ENCODE results near the gene ASB13.
A peak's percentile ranks its signal among the peaks of the same experiment; 100 is the strongest.

ASB13 gene, protein sequence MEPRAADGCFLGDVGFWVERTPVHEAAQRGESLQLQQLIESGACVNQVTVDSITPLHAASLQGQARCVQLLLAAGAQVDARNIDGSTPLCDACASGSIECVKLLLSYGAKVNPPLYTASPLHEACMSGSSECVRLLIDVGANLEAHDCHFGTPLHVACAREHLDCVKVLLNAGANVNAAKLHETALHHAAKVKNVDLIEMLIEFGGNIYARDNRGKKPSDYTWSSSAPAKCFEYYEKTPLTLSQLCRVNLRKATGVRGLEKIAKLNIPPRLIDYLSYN

DNA sequence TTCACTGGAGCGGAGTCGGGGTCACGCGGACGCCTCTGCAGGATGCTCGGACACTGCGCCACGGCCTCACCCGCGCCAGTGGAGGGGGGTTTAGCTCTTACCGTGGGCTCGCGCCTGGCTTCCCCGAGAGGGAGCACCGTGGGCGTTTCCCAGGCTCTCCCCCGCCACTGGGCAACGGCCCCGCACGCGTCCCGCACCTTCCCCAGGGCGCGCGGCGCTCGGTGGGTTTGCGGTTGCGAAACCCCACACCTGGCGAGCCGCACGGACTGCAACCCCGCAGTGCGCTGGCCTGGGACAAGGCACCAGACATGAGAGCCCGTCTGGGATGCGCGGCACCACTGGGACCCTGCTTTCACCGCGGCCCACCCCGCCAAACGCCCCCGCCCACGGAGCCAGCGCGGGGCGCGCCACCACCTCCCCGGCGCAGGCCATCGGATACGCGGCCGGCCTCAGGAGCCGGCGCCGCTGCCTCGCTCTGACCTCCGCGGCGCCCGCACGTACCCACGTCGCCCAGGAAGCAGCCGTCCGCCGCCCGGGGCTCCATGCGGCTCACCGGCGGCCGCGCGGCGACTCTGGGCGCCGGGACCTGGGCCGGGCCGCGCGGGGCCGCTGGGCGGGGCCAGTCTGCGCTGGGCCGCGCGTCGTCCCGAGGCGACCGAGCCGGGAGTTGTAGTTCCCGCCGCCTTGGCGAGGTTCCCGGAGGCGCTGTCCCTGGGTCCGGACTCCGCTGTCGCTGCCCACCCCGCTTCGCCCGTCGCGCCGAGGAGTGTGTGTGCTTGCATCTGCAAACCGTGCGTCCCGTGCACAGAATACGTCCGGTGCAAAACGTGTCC, at the start of gene ASB13:
Gene ASB13, minus strand, starts transcription at position 588 of the 833 bp plus-strand sequence. Its CDS starts 44 bp downstream, at position 544.
- DNase-seq = no peak

DNA sequence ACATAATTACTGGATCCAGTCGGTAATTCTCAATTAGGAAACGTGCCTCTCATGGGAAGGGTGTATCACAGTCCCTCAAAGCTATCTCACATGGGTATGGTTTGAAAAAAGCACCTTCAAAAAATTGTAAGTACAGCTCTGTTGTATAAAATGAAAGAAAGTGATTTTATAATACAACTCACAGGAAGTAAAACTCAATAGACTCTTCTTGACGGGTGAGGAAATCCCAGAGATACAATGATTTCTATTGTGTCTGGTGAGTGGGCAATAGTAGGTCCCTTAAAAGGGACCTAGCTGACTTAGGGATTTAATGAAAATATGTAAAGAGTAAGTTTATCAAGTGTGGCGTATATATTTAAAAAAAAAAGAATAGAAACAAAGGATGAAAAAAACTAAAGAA, 45.2 kb upstream of the ASB13 start:
- no peak for DNase-seq

DNA sequence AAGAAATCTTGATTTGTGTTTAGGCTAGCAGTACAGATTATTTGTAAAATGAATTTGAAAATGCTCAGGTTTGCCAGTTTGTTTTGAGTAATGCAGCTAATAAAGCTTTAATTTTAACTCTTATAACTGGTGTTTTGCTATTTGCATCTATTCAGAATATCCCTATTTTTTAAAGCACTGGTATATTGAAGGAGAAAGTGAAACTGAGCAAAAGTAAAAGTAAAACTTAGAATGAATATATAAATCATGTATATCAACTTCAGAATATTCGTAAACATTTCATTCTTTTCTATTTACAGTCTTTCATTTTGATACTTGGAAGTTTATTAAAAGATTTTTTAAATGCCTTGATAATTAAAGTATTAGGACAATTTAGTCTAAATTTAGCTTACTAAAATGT, 44.5 kb upstream of the ASB13 start:
- no peak for DNase-seq

DNA sequence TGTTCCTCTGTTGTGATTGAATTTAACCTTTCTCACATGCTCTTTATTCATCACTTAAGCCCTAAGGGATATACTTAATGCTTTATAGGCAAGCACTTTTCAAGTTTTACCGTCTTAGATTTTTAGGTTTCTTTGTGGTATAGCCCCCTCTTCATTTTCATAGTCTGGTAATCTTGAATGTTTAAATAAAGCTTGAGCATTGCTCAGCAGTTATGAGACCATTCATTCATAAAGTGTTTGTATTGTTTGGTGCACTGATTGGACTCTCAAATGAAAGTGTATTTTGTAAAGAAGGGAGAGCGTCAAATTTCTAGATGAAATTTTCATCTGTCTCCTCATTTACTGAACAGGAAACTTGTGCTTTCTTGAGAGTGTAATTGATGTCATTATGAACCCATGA, 43.5 kb upstream of the ASB13 start:
- no peak for DNase-seq

DNA sequence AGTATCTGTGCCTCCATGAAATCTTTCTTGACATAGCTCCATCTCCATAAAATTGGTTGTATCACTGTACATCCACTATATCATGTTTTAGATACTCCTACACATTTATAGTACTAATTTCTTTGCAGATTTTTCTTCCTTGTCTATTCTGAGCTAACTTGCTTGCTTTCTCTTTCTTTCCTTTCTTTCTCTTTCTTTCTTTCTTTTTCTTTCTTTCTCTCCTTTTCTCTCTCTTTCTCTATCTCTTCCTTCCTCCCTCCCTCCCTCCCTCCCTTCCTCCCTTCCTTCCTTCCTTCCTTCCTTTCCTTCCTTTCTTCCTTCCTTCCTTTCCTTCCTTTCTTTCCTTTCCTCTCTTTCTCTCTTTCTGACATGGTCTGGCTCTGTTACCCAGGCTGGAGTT, 42.0 kb upstream of the ASB13 start:
- DNase-seq = no peak

DNA sequence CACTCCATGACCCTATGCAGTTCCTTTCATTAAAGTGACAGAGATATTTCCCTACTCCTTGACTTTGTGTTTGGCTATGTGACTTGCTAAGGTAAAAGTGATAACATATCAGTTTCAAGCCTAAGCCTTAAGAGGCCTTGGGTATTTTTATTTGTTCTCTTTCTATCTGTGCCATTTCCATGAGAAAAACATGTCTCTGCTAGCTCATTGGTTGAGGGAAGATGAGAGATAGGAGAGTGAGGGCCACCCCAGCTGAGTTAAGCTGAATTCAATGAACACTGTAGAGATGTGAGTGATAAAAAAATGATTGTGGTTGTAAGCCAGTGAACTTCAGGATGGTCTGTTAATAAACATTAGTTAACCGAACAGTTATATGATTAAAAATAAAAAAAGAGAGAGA, 31.7 kb upstream of the ASB13 start:
- no peak for DNase-seq

DNA sequence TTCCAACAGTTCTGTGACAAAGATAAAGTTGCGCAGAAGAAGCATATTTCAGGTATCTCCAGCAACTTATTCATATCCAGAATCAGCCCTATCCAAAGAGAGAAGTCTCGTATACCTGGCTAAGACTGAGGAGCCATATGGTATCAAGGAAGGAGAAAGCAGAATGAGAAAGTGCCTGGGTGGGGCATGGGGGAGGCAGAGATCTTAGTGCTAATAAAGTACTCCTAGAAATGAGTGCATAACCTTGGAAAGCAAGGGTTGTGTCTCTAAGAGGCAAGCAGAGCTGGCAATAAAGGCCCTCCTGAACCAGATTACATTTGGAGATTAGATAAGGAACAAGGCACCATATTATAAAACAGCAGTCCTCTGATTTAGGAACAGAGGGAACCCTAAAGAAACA, 30.9 kb upstream of the ASB13 start:
- no peak for DNase-seq

DNA sequence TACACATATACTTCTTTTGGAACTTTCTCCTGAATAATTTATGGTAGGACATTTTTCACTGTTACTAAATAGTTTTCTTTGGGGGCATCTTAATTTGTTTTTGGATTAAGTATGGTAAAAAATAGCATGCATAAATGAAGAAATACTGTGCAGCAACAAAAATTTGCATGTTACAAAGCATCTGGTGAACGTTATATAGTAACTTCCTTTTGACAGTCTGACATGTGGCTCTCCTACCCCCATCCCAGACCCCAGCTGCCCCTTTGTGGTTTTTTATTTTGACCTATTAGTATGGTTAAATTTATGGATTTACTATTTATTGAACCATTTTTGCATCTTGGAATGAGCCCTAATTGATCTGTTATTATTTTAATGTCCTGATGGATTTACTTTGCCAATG, 28.2 kb upstream of the ASB13 start:
- no peak for DNase-seq

DNA sequence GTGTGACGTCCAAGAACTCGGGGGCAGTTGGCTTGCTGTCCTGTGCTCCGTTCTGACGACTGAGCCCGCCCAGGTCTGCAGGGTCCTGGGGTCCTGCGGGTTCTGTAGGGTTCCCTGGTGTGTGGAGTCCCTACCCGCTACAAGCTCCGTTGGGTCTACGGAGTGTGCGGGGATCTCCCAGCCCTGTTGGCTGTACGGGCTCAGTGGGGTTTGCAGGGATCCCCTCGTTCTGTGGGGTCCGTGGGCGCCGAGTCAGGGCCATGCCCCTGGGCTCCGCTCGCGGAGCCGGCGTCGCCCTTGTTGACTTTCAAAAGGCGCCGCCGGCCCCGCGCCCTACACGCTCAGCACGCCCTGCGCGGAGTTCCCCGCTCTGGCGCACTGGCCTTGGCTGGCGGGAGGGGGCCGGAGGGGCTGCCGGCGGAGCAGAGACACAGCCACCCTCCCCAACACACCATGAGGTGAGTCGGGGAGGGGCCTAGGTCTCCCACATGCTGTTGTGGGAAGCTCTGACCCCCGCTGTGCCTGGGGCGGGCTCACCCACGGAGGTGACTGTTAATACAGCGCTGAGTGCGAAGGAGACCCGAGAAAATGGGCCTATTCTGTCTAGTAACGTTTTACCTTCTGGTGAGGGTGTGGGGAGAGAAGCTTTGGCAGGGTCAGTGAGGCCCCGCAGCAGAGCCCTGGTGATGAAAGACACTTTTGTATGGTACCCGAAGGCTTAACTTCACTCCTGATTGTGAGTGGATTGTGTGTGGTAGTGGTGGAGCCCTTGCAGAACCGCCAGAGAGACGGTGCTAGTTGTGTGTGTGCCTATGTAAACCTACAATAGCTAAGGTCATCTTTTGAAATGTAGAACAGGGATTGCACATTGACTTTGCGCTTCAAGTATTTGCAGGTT, 26.3 kb upstream of the ASB13 start:
- no peak for DNase-seq

DNA sequence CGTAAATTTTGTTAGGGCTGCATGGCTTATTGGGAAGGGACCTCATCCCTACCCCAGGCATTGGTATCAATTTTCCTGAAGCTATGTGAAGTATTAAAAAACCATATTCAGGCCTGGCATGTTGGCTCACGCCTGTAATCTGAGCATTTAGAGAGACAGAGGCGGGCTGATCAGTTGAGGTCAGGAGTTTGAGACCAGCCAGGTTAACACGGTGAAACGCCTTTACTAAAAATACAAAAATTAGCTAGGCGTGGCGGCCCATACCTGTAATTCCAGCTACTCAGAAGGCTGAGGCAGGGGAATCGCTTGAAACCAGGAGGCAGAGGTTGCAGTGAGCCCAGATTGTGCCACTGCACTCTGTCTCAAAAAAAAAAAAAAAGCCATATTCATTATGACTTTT, 25.4 kb upstream of the ASB13 start:
- DNase-seq = no peak

DNA sequence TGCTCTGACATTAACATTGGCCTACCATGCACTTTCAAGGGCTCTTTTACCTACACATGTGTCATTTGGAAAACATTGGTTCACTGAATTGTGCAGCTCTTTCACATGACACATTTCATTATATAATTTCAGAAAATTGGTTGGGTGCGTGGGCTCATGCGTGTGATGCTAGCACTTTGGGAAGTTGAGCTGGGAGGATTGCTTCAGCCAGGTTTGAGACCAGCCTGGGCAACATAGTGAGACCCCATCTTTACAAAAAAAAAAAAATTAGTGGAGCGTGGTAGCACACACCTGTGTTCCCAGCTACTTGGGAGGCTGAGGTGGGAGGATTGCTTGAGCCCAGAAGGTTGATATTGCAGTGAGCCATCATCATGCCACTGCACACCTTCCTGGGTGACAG, 22.2 kb upstream of the ASB13 start:
- DNase-seq = no peak

DNA sequence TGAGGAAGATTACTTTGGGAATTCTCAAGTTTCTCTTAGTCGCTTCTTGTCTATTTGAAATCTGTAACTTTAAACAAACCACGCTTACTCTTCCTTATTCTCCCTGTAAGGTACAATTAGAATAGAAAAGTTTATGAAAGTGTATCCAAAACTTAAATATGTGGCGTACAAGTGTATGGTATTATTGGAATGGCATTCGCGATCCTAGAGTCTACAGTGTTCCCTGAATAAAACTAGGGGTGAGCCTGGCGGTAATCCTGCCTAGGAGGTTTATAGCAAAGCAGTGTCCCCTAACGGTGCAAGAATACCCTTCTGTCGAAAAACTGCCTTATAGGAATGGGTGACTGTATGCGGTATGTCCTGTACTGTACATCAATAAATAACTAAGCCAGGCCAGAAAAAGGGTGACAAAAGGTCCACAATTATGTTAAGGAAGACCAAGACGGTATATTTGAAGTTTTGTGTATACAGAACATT, 19.4 kb upstream of the ASB13 start:
- no peak for DNase-seq

DNA sequence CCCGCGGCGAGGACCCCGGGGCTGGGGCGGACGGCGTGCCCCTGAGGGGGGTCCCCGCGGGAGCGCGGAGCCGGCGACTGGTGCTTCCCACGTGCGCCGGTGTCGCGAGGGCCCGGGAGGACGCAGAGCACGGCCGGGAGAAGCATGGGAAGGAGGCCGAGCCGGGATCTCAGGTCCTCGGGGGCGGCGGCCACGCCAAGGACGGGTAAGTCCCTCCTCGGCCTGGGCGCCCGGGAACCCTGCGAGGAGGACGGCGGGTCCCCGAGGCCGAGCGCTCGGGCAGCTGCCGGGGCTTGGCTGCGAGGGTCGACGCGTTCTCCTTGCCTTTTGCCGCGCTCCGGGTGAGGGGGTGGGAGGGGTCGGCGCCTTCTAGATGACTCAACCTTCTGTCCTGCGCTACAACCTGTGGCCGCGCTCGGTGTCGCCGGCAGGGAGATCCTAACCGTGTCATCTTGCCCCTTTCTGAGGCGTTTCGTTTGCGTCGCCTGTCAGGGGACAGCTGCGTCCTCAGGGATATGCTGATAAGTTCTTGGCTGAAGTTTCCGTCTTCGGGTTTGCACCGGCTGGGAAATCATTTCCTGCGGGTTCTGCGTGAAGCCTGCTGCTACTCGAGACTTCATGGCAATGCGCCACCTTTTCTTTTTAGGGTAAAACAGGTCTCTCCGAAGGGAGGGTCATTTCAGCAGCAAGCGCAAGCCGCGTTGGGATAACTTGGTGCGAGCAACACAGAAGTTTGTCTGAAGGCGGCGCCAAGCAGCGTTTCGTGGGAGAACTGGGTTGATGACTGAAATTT, 18.8 kb upstream of the ASB13 start:
- no peak for DNase-seq

DNA sequence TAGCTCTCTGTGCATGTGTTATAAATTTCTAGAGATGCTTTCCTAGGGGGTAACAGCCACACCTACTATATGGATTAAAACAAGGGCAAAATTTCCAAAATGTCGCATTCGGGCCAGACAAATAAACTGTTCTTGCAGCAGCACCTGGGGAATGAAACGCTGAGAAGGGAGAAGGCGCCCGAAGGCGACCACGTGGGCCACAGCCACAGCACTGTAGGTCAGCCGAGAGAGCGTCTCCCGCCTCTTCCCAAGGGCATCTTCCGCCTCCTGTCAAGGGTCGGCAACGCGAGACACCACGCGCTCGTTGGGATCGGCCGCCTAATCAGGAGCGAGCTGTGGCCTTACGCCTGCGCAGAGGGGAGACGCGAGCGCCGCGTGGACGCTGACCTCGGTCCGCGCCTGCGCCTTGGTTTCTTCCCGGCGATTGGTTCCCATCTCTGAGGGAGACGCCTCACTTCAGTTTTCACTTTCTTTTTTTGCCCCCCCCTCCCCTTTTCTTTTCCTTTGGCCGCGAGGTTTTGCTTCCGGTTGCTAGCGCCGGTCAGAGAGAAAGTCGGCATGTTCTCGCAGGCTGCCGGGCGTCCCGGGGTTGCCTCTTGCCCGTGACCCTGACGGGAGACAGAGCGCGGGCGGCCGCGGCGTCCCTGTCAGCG, 18.0 kb upstream of the ASB13 start, which contains the start of gene TASOR2:
Gene TASOR2, plus strand, starts transcription at position 521 of the 653 bp plus-strand sequence. CDS start 35,805 bp downstream, outside the sequence.
- peak; percentile 88 for DNase-seq

DNA sequence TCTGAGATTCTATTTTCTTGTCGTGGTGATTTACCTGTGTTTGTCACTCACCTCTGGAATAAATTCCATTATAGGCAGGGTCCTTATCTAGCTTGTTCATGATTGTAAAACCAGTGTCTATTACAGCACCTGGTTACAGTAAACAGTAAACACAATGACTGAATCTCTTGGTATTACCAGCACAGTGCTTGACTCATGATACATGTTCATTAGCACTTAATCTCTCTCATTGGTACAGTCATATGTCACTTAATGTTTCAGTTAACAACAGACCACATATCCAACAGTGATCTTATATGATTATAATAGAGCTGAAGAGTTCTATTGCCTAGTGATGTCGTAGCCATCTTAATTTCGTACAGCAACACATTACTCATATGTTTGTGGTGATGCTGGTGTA, 16.7 kb upstream of the ASB13 start:
- DNase-seq = no peak

DNA sequence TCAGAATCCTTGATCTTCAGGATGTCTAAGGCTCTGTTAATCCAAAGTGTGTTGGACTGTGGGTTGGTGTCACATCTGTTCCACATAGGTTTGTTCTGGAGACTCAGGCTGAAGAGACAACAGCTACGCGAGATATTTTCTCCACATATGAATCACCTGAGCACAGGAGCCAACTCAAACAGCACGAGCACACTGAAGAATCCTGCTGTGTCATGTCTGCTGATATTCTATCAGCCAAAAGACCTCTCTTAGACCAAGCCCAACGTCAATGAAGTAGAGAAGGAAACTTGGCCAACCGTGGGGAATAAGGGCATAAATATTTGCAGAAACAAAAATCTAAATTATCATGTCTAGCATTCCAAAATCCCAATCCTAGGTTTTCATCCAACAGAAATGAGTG, 15.5 kb upstream of the ASB13 start:
- DNase-seq = no peak

DNA sequence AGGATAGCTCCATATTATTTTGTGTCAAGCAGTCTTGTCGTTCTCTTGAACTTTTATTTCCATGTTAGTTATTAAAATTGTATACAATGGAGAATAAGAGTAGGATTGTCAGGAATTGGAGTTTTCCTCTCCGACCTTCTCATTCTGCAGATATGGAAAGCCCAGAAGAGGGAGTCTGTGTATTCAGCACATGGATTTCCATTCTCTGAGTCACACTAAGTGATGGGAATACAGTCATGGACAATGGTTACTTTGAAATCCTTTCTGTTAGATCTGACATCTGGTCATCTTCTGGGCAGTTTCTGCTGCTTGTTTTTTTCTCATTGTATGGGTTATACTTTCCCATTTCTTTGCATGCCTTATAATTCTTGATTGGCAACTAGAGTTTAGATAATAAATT, 13.2 kb upstream of the ASB13 start:
- no peak for DNase-seq

DNA sequence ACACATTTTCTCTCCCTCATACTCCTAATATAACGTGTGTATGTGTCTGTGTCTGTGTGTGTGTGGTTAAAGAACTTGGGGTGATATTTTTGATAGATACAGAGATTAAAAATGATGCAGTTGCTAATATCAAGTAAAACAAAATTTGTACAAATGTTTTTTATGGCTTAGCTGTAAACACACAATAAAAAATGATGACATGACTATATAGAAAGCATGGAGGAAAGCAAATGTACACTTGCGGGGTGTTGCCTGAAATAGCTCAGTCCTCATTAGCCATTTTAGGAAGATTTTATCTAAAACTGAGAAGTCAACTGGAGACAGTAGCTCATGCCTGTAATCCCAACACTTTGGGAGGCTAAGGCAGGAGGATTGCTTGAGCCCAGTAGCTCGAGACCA, 12.6 kb upstream of the ASB13 start:
- DNase-seq = no peak

DNA sequence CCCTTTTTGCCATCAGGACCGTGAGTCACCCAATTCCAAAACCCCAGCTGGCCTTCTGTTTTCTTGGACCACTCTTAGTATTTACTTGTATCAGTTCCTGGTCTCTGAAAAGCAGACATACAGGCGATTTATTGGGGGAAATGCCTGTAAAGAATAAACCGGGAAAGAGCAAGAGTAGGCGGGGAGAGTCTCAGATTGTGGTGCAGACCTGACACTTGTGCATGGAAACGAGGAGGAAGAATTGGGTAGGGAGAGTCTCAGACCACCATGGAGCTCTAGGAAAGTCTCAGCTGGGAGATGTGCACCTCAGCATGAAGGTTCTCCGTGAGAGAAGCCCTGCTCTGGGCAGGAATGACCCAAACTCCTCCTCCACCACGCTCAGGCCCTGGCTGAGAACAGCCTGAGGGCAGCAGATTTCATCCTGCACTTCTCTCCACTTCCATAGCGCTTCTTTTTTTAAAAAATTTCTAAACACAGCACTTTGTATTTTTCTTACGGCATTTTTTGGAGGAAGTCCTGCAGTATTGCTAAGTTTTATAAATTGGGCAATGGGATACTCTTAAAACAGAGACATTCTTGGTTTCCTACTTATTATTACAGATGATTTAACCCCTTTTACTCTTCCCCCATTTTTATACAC, 12.1 kb upstream of the ASB13 start:
- no peak for DNase-seq

DNA sequence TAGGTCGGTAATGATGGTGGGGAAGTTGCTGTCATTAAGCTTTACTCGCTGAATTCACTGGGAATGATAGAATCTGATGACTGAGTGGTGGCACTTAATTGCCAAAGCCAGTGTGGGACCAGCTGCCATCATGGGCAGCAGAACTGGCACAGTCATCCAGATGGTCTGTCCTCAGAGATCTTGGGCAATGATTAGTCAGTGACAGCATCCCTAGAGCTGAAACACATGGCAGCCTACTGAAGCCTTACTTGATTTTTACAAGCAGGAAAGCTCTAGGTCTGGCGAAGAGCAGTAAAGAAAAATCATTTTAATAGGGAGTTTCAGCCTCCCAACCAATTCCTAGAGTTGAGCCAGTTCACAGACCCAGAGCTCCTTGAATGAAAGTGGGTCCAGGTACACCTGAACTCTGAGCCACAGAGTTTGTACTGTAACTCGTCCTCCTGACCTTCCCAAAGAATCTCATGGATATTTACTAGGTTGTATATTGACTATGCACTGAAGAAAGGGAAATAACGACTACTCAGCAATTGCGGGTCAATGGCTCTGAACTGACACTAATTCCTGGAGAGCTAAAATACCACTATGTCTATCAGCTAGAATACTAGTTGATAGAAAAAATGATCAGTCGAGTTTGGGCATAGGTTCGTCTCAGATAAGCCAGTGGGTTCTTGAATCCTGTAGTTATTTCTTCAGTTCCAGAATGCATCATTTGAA, 4.4 kb upstream of the ASB13 start:
- no peak for DNase-seq

DNA sequence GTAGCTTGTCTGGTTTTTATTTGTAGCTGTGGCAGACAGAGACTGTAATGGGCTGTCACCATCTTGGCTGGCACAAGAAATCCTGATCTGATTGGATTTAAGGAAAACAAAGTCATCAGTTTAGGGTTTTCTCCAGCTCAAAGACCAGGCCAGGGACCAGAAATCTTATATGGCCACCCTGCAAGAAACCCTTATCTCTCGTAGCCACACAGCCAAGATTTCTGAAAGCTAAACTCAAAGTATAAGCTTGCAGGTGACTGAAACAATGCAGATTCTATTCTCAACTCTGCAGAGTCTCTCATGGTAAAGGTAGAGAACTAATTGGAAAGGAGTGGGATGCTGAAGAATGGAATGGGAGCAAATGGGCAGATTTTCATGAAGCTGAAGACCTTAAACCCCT, 3.2 kb upstream of the ASB13 start:
- DNase-seq = no peak
